ENCODE data around the gene SETD3.
A peak's percentile ranks its signal among the peaks of the same experiment; 100 is the strongest.

Gene SETD3

DNA sequence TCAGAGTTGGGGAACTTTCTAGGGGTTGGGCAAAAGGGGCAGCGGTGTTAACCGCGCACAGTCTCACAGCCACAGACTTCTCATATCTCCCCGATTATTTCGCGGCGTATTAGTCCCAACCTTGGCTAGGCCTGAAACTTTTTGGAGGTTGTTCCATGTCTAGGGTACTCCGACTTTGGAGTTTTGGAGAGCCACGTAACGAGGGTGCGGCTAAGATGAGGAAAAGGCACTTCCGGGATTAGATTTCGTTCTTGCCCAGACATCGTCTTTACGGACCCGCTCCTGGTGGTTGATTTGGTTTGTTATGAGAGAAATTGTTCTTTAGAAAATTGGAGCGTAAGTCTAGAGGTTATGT lies 1.1 kb upstream of the SETD3 start:
- DNase-seq: no peak

- DNase-seq: peak; percentile 100
Measured at GRCh38 chr14:99480917-99481744, 472 bp upstream of the SETD3 start, which contains the start of gene CCNK. CCNK (plus strand) TSS chr14:99481409; CDS start chr14:99492678, 11,269 bp downstream.

DNA sequence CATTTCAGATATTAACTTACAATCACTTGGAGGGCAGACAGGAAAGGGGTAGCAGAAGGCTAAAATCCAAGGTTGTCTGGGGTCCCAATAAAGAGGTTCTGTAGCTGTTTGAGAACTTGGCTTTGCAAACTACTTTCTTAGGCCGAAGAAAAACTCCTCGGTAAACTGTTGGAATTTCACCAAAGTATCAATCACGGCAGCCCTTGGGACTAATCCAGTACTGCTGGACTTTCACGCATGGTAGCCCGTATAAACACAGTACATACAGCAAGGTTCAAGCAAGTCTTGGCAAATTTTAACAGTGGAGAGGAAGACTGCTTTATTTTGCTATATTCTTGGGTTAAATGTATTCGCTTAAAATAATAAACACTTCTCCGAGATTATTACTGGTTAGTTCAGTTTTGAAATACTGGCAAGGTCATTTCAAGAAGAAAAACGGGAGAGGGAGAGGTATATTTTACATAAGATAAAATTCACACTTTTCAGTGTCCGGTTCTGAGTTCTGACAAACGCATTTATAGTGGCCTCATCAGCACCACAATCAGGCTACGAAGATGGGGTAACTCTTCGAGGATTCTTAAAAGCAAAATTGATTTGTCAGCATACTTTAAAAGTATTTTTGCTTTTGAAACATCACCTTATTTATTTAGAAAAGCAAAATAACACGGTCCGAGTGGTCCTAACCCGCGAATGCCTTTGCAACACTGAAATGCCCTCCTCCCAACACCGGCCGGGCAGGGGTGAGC lies 1.3 kb downstream of the SETD3 start:
- no peak for DNase-seq

GRCh38 chr14:99478128-99478527 lies 2.5 kb downstream of the SETD3 start:
- DNase-seq: no peak

GRCh38 chr14:99476864-99477263 lies 3.8 kb downstream of the SETD3 start:
- DNase-seq: no peak

DNA sequence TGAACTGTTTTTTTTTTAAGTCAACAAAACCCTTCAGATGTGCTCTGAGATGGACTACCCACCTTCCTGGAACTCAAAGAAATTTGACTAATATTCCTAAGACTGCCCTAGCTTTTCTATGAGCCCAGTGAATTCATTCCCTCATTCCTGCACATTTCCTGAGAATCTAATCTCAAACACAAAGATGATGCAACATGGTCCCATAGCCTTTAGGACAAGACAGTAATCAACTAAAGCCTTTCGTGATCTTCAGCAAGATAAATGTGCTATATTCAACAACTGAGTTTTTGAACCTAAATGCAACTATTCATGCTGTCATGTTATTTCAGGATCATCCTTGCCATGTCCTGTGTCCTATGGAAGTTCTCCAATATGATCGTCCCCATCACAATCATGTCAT lies 5.0 kb downstream of the SETD3 start:
- DNase-seq: no peak

GRCh38 chr14:99475179-99475578 lies 5.5 kb downstream of the SETD3 start:
- no peak for DNase-seq

GRCh38 chr14:99473458-99473857 lies 7.2 kb downstream of the SETD3 start:
- no peak for DNase-seq

GRCh38 chr14:99472937-99473336 lies 7.7 kb downstream of the SETD3 start:
- no peak for DNase-seq

- DNase-seq: no peak
Measured at GRCh38 chr14:99471731-99472130, 8.9 kb downstream of the SETD3 start.

GRCh38 chr14:99468836-99469592 lies 11.6 kb downstream of the SETD3 start:
- DNase-seq: no peak

GRCh38 chr14:99468081-99468480 lies 12.6 kb downstream of the SETD3 start:
- no peak for DNase-seq

DNA sequence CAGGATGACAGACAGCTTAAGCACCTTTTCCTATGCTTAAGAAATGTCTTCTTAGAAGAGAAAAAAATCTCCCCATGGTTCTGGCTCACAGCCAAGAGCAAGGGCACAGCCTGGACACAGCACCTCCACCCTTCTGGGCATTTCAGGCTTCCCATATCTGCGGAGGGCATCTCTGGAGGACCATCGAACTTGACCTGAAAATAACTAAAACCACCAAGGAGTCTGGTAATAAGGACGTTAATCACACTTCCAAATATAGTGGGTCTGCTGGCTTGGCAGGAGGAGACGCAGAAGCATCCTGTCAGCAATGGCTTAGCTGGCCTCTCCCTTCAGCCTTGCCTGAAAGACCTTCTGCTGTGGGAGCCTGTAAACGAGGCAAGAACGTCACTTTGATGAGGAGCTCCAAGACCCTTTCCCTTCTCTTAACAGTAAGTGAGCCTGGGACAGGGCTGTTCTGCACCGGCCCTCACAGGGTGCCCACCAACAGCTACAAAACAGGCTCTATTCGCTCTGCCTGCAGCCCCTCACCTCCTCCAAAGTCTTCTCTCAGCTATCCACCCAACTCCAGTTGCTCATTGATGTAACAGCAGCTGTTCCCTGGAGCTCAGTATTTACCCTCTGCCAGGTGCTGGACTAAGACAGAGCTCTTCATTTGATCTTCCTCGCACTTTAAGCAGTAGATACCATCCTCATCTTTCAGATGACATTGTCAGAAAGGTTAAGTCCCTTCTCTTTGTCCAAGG lies 13.2 kb downstream of the SETD3 start:
- DNase-seq: no peak

DNA sequence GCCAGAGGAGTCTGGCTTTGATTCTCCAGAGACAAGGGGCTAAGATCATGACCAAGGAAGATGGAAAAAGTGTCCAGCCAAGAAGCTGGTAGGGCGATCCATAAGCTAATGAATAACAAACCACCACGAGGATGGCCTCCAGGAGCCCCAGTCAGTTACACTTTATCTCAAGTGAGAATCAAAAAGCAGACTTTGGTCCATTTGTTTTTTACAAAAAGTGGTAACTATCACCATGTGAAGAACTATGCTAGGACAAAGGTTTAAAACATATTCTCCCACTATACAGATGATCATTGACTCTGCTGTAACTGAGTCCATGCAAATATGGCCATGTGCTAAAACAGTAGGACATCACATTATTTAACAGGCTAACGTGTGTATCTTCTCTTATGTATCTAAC lies 13.9 kb downstream of the SETD3 start:
- no peak for DNase-seq

DNA sequence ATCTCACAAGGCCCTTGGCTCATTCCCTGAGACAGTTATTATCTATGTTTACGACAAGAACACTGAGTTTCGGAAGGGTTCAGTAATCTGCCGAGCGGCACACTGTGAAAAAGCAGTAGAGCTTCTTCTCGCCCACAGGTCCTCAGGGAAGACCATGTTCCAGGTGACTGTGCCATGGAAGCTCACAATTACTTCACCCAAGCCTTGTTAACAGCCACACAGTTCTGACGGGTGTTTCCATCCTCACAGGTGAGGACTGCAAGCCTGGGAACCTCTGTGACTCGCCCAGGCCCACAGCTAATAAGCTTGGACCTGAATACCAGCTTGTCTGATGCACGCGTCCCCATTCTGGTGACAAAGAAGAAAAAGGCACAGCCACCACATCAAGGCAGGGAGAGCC lies 15.4 kb downstream of the SETD3 start:
- DNase-seq: no peak

DNA sequence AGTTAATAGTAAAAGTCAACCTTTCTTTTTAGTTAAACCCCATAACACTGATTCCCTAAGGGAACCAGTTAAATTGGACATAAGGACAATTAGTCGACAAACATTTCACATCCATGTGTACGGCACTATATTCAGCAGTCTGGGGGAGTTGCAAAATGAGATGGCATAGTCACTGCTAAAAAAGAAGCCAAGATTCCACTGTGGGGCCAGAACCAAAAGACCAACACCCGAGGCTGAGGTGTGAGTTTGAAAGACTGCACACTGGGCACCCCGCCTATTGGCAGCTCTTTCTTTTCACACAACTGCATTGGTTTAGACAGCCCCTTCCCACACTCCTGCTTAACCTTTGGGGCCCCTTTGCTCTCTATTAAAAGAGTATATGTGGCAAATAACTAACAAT lies 16.7 kb downstream of the SETD3 start:
- DNase-seq: no peak

DNA sequence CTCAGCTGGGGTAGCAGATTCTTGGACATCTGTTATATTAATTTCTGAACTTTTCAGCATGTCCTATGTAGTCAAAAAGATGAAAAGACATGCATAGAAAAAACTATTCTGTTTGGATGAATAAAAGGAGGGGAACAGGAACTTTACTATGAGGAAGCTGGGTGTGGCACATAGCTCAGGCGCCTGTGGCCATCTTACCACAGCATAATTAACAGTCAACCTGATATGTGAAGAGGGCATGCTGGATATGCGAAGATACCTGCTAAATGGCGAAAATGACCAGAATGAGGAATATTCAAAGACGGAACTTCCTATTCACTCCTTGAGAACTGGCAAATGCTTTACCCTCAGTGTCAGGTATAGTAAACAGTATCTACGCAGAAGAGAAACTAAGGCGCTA lies 18.4 kb downstream of the SETD3 start:
- DNase-seq: no peak

GRCh38 chr14:99461411-99462085 lies 19.1 kb downstream of the SETD3 start:
- DNase-seq: no peak

- no peak for DNase-seq
Measured at GRCh38 chr14:99460793-99461192, 19.9 kb downstream of the SETD3 start.

DNA sequence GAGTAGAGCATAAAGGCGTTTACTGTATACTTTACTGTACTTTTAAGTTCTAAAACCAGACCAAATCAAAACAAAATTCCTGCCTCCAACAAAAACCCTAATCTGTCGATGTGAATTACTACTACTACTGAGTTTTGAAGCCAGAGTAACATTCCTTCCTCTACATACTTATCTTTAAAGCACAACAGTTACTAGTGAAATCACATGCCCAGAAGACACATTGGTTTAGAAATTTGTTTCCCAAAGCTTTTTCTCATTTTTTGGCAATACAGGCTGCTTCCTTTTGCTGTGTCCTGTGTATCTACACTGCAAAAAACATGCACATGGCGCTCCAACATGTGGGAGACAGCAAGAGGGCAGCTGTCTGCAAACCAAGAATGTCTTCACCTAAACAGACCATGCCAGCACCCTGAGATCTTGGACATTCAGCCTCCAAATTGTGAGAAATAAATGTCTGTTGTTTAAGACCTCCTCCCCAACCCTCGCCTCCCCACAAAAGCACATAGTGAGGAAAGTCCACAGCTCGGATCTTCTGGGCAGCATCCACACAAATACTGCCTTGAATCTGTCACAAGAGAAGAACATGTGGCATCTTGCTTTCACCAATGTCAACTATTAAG lies 21.1 kb downstream of the SETD3 start:
- no peak for DNase-seq

DNA sequence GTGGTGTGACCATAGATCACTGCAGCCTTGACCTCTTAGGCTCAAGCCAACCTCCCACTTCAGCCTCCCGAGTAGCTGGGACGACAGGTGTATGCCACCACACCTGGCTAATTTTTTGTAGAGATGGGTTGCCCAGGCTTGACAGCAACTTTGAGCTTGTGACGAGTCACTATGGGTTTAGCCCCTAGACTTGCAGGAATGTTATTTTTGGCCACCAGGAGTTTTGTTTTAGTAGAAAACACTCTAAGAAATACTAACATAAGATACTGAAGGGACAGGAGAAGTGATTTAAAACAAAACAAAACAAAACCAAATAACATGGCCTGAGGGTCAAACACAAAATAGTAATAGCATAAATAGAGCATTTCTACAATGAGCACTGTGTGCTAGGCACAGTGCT lies 26.4 kb downstream of the SETD3 start:
- DNase-seq: no peak

- no peak for DNase-seq
Measured at GRCh38 chr14:99452968-99453367, 27.7 kb downstream of the SETD3 start.

Measured in KG1 (cell line).